D341Med (cell line): ENCODE measurements around the gene CATSPERD.

Experiments used
- DNase-seq: peaks from one replicate; pipeline ENCODE4 v3.0.0; 2012; ENCODE audit warnings: low spot score

The CATSPERD gene

DNA sequence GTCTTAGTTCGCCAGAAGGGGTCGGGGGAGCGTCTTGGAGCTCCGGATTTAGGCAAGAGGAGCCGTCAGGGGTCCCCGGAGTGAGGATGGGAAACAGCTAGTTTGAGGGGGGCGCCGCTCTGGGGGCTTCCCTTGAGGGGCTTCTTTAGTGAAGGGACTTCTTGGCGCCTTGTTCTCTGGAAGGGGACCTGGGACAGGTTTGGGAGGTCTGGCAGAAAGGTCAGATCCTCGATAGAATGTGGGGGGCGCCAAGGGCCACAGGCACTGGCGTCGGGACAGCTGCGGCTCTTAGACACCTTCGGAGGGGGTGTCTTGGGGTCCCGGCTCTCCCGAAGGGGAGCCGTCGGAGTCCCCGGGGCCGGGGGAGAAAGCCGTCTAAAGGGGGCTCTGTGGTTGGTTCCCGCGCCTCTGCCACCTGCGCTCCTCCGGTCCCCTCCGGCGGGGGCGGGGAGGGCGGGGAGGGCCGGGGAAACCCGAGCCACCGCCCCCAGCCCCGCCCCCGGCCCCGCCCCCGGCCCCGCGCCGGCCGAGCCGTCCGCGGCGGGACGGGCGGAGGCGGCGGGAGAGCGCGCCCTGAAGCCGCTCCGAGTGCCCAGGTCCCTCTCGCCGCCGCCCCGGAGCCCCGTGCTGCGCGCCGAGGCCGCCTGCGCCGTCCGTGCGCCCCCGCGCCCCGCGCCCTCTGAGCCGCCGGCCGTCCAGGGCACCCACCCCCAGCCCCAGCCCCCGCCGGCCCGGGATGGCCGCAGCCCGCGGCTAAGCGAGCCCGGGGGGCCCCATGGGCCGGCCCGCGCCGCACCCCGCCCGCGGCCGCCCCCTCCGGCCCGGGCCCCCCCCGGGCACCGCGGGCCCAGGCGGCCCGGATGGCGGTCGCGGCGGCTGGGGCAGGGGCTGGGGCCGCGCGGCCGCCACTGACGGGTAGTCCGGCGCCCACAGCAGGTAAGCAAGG lies 84.4 kb downstream of the CATSPERD start, which contains the start of gene NRTN:
Gene NRTN, plus strand, starts transcription at position 552 of the 946 bp plus-strand sequence. CDS start 19,099 bp downstream, outside the sequence.
- peak; percentile 89 for DNase-seq

DNA sequence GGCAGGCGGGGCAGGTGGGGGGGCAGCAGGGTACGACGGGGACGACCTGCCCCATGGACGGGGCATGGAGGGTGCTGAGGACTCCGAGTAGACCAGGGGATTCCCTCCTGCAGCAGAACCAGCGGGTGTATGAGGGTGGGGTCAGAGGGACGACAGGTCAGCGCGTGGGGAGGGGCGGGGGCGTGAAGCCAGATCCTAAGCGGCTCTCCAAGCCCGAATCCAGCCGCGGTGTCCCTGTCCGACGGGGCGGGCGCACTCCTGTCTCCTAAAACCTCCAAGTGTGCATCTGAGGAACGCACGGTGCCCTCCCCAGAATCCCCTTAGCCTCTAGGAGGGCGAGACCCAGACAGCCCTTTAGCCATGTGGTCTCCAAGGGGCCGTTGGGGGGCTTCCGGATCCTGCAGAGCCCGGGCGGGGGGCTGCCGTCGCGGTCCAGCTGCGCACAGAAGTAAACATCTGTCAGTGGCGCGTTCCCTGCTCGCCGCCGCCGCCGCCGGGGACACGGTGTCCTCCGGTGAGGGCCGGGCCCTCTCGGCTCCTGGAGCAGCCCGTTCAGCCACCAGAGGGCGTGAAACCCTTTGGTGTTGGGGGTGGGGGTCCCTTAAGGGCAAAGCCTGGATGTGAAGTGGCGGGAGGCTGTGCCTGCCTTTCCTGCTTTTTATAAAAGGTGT lies 85.2 kb downstream of the CATSPERD start:
- peak; percentile 90 for DNase-seq

DNA sequence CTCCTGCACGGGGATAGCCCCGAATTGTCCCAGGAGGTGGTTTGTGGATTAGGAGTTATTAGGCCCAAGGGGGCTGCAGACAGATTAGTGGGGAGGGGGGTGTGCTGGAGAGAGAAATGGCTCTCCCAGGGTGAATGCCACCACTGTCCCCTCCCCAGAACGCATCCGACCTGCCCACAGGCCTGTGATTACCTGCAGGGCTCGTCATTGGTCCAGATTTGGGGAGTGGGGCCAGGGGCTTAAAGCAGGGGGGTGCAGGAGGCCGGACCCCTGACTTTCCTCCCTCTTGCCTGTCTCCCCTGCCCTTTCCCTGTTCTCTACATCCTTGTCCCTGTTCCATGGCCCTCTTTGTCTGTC lies 85.7 kb downstream of the CATSPERD start:
- no peak for DNase-seq

DNA sequence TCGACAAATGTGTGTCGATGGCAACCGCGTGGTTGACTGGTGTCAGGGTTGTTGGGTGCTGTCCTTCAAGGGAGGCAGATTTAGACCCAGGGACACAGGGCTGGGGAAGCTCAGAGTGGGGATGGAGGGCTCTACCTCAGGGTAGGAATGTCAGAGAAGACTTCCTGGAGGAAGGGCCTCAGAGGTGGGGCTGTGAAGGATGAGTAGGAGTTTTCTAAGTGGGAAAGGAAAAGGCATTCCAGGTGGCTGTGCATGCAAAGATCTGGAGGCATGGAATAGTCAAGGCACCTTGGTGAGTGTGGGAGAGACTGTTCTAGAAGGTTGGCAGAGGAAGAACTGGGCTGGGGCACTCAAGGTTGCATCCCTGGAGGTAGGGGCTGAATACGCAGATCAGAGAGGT lies 86.5 kb downstream of the CATSPERD start:
- DNase-seq, result no peak

DNA sequence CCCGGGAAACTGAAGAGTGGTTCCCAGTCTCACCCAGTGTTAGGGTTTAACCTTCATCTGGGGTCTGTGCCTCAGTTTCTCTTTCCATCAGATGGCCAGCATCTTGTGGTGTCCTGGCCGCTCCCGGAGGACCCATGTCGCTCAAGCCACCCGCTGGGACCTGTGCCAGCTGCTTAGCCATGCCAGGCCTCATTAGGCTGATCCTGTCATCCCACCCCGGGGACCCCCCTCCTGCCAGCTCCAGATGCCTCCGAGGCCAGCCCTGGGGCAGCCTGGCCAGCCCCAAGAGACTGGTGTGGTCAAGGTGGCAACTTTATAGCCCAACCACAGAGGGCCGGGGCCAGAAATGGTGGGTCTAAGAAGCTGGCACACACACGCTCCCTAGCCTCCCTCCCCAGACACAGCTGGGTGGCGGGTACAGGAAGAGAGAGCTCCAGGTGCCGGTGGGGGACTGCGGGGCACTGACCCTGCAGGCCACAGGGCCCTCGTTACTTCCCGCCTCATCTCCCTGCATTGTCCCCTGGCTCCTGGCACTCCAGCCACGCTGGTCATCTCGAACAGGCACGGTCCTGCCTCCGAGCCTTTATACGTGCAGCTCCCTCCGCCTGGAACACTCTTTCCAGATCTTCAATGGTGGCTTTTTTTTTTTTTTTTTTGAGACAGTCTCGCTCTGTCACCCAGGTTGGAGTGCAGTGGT lies 87.8 kb downstream of the CATSPERD start:
- no peak for DNase-seq

DNA sequence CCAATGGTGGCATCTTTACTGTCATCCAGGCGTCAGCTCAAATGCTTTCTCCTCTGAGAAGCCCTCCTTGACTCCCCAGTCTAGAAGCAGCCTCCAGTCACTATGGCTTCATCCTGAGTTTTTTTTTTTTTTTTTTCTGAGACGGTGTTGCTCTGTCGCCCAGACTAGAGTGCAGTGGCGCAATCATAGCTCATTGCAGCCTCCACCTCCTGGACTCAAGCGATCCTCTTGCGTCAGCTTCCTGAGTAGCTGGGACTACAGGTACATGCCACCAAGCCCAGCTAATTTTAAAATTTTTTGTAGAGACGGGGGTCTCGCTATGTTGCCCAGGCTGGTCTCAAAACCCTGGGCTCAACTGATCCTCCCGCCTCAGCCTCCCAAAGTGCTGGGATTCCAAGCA lies 88.6 kb downstream of the CATSPERD start:
- no peak for DNase-seq

DNA sequence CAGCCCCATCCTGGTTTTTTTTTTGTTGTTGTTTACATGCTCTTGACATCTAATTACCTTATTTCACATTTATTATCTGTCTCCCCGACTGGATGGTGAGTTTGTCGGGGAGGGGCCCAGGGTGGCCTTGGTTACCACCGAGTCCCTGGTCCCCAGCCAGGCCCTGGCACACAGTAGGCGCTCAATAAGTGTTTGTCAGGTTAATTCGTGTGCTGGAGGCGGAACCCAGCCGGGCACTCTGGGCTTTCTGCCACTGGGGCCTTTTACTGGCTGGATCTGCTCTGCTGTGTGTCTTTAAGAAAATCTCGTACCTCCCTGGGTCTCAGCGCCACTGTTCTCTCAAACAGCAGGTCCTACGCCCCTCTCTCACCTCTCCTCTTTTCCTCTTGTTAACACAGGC lies 89.0 kb downstream of the CATSPERD start:
- no peak for DNase-seq

DNA sequence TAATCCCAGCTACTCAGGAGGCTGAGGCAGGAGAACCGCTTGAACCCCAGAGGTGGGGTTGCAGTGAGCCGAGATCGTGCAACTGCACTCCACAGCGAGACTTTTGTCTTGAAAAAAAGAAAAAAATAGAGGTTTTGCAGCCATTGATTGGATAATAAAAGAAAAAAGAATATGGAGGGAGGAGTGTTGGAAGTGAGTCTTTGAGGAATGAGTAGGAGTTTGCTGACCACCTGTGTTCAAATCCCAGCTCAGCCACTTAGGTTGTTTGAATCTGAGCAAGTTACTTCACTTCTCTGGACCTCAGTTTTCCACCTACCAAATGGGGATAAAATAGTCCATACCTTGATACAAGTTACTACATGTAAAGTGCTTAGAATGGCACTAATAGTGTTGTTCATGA lies 90.7 kb downstream of the CATSPERD start:
- no peak for DNase-seq

DNA sequence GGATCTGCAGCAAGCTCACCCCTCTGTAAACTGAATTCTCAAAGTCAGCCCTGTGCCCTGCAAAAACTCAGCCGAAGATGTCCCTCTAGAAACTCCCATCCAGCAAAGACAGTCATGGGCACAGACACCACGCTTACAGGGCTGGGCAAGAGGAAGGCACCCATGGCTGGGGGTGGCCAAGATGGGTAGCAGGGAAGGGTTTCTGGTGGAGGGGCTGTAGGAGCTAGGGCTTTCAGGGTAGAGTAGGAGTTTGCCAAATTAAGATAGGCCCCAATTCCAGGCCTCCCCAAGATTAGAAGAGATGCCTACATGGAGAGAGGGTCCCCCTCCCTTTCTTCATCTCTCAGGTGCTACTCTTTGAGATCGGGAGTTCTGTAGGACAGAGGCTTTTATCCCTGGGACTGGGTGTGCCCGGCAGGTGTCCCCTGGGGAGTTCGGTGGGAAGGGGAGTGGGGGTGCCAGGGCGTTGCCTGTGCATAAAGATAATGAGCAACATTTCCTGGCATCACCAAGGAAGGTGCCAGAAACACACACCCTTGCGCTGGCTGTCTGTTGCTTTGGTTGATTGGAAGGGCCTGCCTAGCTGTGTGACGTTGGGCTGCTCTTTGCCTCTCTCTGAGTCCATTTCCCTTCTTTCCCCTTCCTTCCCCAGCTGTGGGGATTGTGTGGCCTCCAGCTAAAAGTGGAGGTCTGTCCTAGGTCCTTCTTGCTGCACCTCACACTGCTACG lies 93.8 kb downstream of the CATSPERD start:
- DNase-seq, result no peak

DNA sequence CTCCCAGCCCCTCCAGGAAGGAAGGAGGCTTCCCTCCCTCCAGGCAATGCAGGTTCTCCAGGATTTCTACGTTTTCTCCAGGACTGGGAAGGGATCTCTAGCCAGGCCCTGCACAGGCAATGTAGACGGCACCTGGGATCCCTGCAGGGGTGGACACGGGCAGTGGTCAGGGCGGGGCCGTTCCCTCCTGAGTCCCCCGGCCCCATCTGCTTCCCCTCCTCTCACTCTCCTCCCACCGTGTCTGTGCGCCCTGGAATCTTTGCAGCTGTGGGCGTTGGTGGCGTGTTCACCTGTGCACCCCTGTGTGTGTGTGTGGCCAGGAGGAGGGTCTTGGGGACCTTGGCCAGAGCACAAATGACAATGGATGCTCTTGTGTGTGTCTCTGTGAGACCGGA lies 94.4 kb downstream of the CATSPERD start:
- DNase-seq, result no peak

DNA sequence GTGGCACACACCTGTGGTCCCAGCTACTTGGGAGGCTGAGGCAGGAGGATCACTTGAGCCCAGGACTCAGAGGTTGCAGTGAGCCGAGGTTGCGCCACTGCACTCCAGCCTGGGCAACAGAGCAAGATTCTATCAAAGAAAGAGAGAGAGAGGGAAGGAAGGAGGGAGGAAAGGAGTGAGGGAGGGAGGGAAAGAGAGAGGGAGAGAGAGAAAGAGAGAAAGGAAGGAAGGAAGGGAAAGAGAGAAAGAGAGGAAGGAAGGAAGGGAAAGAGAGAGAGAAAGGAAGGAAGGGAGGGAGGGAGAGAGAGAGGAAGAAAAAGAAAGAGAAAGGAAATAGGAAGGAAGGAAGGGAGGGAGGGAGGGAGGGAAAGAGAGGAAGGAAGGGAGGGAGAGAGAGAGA lies 96.8 kb downstream of the CATSPERD start:
- DNase-seq, result no peak

DNA sequence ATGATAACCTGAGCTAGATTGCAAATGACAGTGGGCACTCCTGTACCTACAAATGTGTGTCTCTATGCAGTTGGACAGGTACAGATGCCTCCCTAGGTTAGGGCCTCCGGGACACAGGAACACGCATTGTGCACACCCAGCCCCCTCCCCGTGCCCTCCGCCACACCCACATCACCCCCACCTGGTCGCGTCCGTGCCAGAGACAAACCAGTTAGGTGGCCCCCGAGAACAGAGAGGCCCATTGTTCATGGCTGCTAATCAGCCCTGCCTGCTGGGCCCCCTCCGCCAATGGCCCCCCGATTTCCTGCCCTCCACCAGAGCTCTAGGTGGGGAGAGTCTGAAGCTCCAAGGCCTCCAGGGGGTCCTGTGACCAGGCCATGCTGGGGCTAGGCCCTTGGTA lies 98.2 kb downstream of the CATSPERD start:
- DNase-seq, result no peak

DNA sequence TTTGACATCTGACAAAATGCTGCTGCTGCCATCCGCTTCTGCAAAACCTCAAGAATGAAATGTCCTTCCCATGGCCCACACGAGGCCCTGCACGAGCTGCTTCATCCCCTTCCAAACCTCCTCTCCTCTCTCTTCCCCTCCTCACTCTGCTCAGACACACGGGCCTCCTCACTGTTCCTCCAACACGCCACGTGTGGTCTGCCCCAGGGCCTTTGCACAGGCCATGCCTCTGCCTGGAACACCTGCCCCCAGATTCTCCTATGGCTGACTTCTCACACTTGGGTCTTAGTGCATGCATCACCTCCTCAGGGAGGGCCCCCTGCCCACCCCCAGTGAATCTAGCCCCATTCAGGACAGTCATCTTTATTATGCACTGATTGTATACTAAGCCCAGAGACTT lies 100.3 kb downstream of the CATSPERD start:
- no peak for DNase-seq

DNA sequence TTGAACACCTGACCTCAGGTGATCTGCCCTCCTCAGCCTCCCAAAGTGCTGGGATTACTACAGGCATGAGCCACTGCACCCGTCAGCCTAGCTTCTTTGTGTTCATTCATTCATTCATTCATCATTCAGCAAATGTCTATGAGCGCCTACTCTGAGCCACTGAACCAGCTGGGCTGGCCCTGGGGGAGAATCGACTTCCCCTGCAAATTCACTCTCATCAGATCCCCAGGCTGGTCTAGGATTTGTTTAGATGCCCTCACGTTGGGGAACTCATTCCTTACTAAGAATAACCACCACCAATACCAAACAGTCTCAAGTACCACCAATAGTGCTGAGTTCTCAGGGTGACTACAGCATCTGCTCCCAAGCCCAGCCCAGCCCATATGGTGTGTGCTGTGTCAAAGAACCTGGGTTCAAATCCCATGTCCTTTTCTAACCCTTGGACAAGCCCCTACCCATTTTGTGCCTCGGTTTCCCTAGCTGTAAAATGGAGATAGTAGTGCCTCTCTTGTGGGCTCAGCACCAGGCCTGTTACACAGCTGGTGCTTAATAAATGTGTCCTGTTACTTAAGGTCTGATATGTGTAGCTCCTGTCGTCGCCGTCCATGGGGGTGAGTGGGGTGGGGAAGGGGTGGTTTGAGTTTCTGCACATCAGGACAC lies 101.2 kb downstream of the CATSPERD start:
- no peak for DNase-seq

DNA sequence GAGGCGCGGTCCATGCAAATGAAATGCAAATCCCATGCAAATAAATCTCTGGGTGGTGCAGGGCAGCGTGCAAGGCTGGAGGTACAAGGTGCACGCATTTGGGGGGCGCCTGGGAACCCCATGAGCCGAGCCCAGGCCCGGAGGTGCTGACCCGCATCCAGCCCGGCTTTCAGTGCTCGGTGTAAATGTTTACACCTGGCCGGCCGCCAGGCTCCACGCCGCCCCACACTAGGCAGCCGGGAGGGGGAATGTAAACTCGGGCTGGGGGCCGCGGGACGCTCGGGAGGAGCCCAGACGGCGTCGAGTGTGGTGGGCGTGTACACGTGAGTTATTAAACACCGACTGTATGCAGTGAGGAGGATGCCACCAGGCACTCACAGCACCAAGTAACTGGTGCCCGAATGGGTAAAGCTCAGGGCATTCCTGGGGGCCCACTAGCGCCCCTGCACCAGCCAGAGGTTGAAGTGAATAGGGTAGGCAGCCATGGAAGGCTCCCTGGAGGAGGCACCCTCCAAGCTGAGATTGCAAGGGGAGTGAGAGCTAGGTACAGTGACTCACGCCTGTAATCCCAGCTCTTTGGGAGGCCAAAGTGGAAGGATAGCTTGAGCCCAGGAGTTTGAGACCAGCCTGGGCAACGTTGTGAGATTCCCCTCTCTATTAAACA lies 101.9 kb downstream of the CATSPERD start:
- DNase-seq, result no peak

DNA sequence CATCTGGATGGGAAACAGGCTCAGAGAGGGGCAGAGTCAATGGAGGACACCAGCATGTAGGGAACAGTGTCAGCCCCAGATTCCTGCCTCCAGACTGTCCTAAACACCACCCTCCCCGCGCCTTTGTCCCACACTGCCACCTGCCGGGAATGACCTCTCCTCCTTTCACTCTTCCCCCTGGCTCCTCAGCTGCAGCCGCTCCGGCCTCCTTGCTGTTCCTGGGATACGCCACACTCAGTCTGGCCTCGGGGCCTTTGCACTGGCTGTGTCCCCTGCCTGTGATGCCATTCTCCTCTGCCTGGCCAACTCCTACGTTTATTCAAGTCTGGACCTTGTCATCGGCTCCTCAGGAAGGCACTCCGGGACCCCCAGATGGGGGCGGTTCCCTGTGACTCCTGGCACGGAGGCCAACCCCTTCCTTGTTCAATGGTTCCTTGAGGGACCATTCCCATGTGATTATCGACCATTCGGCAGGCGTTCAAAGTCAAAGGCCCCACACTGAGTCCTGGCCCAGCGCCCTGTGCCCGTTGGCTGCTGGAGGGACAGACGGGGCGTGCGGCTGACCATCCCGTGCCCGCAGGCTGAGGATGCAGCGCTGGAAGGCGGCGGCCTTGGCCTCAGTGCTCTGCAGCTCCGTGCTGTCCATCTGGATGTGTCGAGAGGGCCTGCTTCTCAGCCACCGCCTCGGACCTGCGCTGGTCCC lies 103.3 kb downstream of the CATSPERD start:
- DNase-seq, result peak; percentile 65

DNA sequence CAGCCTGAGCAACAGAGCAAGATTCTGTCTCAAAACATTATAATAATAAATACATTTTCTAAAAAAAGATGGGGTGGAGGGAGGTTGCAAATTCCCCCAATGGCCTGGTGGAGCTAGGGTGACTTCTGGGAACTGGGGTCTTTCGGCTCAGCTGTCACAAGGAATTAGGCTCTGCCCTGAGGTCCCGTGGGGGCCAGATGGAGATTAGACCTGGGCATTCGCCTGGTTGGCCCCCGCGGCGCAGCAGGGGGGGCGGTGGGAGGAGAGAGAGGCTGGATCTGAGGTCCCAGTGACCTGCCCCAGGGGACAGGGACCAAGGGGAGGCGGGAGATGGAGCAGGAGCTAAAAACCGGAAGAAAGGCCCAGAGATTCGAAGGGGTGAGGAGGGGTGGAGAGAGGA lies 104.3 kb downstream of the CATSPERD start:
- DNase-seq, result peak; percentile 69

DNA sequence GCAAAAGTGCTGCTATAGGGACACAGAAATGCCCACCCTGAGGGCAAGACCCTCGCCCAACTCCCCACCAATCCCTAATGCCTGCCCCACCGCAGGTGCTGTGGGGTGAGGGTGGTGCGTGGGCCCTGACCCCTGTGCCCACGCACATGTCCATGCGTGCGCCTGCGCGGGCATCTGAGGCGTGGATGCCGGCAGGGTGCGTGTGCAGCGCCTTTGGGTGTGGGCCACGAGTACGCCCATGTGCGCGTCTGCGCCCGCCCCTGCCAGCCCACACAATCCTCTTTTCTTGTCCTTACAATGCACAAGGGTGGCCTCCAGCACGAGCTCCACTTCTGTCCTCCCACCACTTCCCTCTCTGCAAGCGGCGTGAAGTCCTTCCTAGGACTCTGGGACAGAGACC lies 104.7 kb downstream of the CATSPERD start:
- no peak for DNase-seq

DNA sequence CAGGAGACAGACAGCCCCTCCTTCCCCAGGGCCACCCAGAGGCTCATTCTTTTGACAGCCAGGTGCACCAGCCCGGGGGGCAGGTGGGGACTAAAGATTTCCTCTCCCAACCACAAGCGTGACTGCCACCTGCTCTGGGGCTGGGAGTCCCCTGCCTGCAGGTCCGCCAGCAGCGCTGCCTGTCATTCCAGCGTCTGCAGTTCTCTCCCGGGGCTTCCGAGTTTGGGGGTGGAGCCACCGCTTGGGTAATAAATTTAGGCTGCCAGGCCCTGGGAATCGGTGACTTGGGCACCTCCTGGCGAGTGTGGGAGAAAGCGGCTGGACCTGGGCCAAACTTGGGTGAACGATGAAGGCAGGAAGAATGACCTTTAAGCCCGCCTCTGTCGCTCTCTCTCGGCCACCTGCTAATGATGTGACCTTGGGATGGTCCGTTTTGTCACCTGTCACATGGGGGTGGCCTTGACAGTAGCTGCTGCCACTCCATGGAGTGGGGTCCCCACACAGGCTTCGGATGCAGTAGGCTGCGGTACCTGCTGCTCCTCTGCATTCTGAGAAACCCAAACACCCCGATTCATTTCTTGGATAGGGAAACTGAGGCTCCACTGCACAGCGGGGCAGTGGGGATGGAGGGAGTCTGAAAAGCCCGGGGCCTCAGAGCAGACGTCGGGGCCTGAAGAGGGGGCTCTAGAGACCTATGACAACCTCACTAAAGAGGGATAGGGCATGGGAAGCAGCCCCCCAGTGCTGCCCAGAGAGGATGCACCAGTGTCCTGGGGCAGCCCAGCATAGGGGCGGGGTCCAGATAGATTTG lies 106.3 kb downstream of the CATSPERD start:
- DNase-seq, result peak; percentile 80
